Measurements from ENCODE around the gene MXD3. TPM values are rescaled to one million over a fixed set of nuclear protein-coding genes. Genes with fewer than 3 reads are reported as not detected.
A peak's percentile ranks its signal among the peaks of the same experiment; 100 is the strongest.
"Not testable (repeated sequence)": the region's sequence is repeated elsewhere in the genome, so short reads cannot be mapped to it uniquely, and the experiment has no call there.

Gene MXD3
- total RNA-seq, result 3.7 TPM

- DNase-seq (ENCODE audit: low spot score in 2 of 2), result peak; percentile 95 to 99
- no peak for FAIRE-seq
Observed at GRCh38 chr5:177311723-177312648, at the start of gene MXD3. Gene MXD3 (minus strand): TSS chr5:177311898. CDS start chr5:177311830, 68 bp downstream.

- not testable (repeated sequence) for DNase-seq (ENCODE audit: low spot score in 2 of 2); FAIRE-seq
Observed at GRCh38 chr5:177360740-177361139, 49.0 kb upstream of the MXD3 start.

GRCh38 chr5:177359860-177360259, 48.2 kb upstream of the MXD3 start:
- no peak for DNase-seq (ENCODE audit: low spot score in 2 of 2)
- FAIRE-seq, result no peak

GRCh38 chr5:177359451-177359851, 47.8 kb upstream of the MXD3 start:
- DNase-seq (ENCODE audit: low spot score in 2 of 2) (no peak), FAIRE-seq (no peak)

GRCh38 chr5:177358370-177358819, 46.7 kb upstream of the MXD3 start:
- FAIRE-seq (no peak), DNase-seq (ENCODE audit: low spot score in 2 of 2) (no peak)

- DNase-seq (ENCODE audit: low spot score in 2 of 2) (peak in 1 of 2 donors; percentile 58), FAIRE-seq (no peak)
Observed at GRCh38 chr5:177357459-177358351, 46.0 kb upstream of the MXD3 start, which contains the start of gene RGS14. Gene RGS14 (plus strand): TSS chr5:177357924. CDS start chr5:177358025, 101 bp downstream.

GRCh38 chr5:177357146-177357458, 45.4 kb upstream of the MXD3 start:
- FAIRE-seq (no peak), DNase-seq (ENCODE audit: low spot score in 2 of 2) (no peak)

GRCh38 chr5:177356746-177357145, 45.0 kb upstream of the MXD3 start:
- no peak for FAIRE-seq

GRCh38 chr5:177355868-177356168, 44.1 kb upstream of the MXD3 start:
- FAIRE-seq, result no peak
- no peak for DNase-seq (ENCODE audit: low spot score in 2 of 2)

More at GRCh38 chr5:177356746-177357145, 45.0 kb upstream of the MXD3 start:
- DNase-seq (ENCODE audit: low spot score in 2 of 2), result no peak

GRCh38 chr5:177355162-177355867, 43.6 kb upstream of the MXD3 start:
- DNase-seq (ENCODE audit: low spot score in 2 of 2) (no peak), FAIRE-seq (no peak)

GRCh38 chr5:177354711-177355110, 43.0 kb upstream of the MXD3 start:
- FAIRE-seq (no peak), DNase-seq (ENCODE audit: low spot score in 2 of 2) (no peak)

GRCh38 chr5:177354256-177354655, 42.6 kb upstream of the MXD3 start:
- no peak for DNase-seq (ENCODE audit: low spot score in 2 of 2)
- no peak for FAIRE-seq

GRCh38 chr5:177353093-177353492, 41.4 kb upstream of the MXD3 start:
- DNase-seq (ENCODE audit: low spot score in 2 of 2), result no peak
- FAIRE-seq, result no peak

GRCh38 chr5:177351392-177352329, 40.0 kb upstream of the MXD3 start, which contains the start of gene LMAN2:
Gene LMAN2 (minus strand): TSS chr5:177351668. CDS start chr5:177351647, 21 bp downstream.
- DNase-seq (ENCODE audit: low spot score in 2 of 2), result peak; percentile 90 to 94
- FAIRE-seq, result no peak

GRCh38 chr5:177350776-177351391, 39.2 kb upstream of the MXD3 start:
- DNase-seq (ENCODE audit: low spot score in 2 of 2) (no peak), FAIRE-seq (no peak)

GRCh38 chr5:177349762-177350161, 38.1 kb upstream of the MXD3 start:
- FAIRE-seq (no peak), DNase-seq (ENCODE audit: low spot score in 2 of 2) (no peak)

GRCh38 chr5:177349362-177349647, 37.6 kb upstream of the MXD3 start:
- FAIRE-seq (no peak), DNase-seq (ENCODE audit: low spot score in 2 of 2) (no peak)

GRCh38 chr5:177347699-177348098, 36.0 kb upstream of the MXD3 start:
- DNase-seq (ENCODE audit: low spot score in 2 of 2) (no peak), FAIRE-seq (no peak)

- DNase-seq (ENCODE audit: low spot score in 2 of 2) (no peak), FAIRE-seq (no peak)
Observed at GRCh38 chr5:177346820-177347219, 35.1 kb upstream of the MXD3 start.

Measured in frontal cortex (tissue), 4 donors.